Suprapubic skin (tissue), 4 donors: ENCODE measurements around the gene SORCS3. TPM values are rescaled to one million over a fixed set of nuclear protein-coding genes. Genes with fewer than 3 reads are reported as not detected.

ENCODE experiments used
- DNase-seq, 2 donors: peaks; one replicate each; pipeline ENCODE4 v3.0.0-alpha.2; 2019; ENCODE audit warnings: low spot score in 2 of 2
- H3K27ac ChIP-seq: fragments of 200-600 bp; sonication (generic); one replicate; pipeline ENCODE4 v1.5.1; 2019
- H3K27me3 ChIP-seq: fragments of 200-600 bp; sonication (generic); one replicate; pipeline ENCODE4 v1.5.1; 2019
- H3K36me3 ChIP-seq: fragments of 200-600 bp; sonication (generic); one replicate; pipeline ENCODE4 v1.5.1; 2019
- H3K4me1 ChIP-seq: fragments of 200-600 bp; sonication (generic); one replicate; pipeline ENCODE4 v1.5.1; 2019
- H3K4me3 ChIP-seq: fragments of 200-600 bp; sonication (generic); one replicate; pipeline ENCODE4 v1.5.1; 2019; ENCODE audit warnings: mild to moderate bottlenecking
- H3K9me3 ChIP-seq: fragments of 200-600 bp; sonication (generic); one replicate; pipeline ENCODE4 v1.5.1; 2019
- EP300 ChIP-seq: sonication (generic); formaldehyde crosslinking; IDR thresholded peaks from one replicate; pipeline ENCODE4 v1.6.1; 2017; ENCODE audit warnings: antibody characterized with exemption
- POLR2A ChIP-seq, 2 donors: fragments of 450-650 bp; IDR thresholded peaks; one replicate each; pipeline ENCODE4 v1.6.1; 2017; ENCODE audit warnings: antibody characterized with exemption in 2 of 2, mild to moderate bottlenecking in 2 of 2, moderate library complexity in 2 of 2
- POLR2AphosphoS5 ChIP-seq, 3 donors: sonication (generic); formaldehyde crosslinking; IDR thresholded peaks; one replicate each; pipeline ENCODE4 v1.6.1; 2017; ENCODE audit warnings: antibody characterized with exemption in 3 of 3
- WGBS: methylation state at CpG from one replicate; pipeline ENCODE4 v1.1.5; 2018; 5-methylcytosine and 5-hydroxymethylcytosine counted together
- total RNA-seq, 4 donors: library from RNA; depleted of rRNA; stranded (reverse); fragments of >200 nt; gene quantifications; one replicate each; pipeline ENCODE4 v1.1.0, GENCODE V29; 2016
- TF ChIP-seq, protein P1 (sequence below), 2 donors: fragments of 200-600 bp in 1 of 2; fragments of 450-650 bp in 1 of 2; sonication (generic) in 1 of 2; IDR thresholded peaks; one replicate each; pipeline ENCODE4 v1.5.1; 2016 to 2019; ENCODE audit warnings: antibody characterized with exemption in 2 of 2, mild to moderate bottlenecking in 1 of 2, moderate library complexity in 1 of 2

SORCS3 gene
- total RNA-seq, 4 donors from 2014 or later, result 0.16 to 0.19 (median 0.18) TPM

DNA sequence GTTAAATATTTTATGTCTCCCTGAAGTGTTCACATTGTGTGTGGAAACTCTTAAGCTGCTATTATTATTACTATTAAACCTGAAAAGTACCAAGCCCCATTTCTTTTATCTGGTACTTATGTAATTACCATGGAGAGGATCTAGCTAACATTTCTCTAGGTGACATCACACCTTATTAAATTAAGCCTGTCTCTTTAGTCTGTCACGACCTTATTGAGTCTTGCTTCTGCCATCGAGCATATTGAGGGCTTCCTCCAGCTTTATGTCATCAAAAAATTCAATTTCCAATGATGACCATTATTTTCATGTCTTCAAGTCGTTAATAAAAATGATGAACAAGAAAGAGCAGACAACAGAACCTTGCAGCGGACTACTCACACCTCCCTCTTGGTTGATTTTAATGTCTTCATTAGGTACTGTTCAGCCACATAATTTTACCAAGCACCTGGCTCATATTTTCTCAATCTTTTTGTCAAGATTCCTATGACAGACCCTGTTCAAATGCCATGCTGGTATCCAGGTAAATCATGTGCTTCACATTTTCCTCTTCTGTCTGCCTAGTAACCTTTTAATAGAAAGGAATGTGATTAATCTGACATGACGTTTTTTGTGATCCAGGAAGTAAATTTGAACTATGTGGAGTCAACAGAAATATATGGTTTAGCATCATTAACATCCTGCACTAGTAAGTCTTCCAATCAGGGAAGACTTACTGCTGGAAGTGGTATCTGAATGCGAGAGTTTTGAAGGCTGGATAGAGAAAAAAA, 556.7 kb downstream of the SORCS3 start:
- DNase-seq, result no peak
- TF ChIP-seq POLR2A (IDR thresholded peaks at IDR 0.05) (no peak), POLR2AphosphoS5 (IDR thresholded peaks at IDR 0.05) (no peak), EP300 (no peak)
- TF ChIP-seq, protein P1, sequence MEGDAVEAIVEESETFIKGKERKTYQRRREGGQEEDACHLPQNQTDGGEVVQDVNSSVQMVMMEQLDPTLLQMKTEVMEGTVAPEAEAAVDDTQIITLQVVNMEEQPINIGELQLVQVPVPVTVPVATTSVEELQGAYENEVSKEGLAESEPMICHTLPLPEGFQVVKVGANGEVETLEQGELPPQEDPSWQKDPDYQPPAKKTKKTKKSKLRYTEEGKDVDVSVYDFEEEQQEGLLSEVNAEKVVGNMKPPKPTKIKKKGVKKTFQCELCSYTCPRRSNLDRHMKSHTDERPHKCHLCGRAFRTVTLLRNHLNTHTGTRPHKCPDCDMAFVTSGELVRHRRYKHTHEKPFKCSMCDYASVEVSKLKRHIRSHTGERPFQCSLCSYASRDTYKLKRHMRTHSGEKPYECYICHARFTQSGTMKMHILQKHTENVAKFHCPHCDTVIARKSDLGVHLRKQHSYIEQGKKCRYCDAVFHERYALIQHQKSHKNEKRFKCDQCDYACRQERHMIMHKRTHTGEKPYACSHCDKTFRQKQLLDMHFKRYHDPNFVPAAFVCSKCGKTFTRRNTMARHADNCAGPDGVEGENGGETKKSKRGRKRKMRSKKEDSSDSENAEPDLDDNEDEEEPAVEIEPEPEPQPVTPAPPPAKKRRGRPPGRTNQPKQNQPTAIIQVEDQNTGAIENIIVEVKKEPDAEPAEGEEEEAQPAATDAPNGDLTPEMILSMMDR (IDR thresholded peaks at IDR 0.05), result no peak
- Histone ChIP-seq H3K4me1 (no peaks in the 10 kb centered on the region), H3K4me3 (no peak overlapping the region), H3K36me3 (no peaks in the 10 kb centered on the region), H3K9me3 (no peaks in the 10 kb centered on the region), H3K27me3 (no peaks in the 10 kb centered on the region), H3K27ac (no peak overlapping the region)
- WGBS, result 61% methylated on average over 6 of the region's 6 CpGs

DNA sequence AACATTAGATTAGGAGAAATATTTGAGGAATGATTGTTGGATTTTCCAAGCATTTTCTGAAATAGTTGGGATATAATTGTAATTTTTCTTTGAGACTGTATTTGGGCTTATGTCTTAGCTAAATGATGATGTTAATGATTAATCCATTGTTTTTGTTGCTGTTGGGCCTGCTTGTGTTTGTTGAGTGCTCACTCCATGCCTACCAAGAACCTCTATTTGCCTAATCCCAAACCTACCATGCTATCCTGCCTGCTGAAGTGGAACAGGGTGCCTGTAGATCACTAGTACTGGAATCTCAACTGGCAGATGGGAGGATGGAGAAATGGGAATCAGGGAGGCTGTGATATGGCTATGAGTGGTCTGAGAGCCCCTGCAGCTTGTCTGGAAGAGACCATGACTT, 565.5 kb downstream of the SORCS3 start:
- H3K9me3 ChIP-seq, result no peaks in the 10 kb centered on the region
- no peak for DNase-seq
- no peak overlapping the region for H3K27ac ChIP-seq
- no peak overlapping the region for H3K4me3 ChIP-seq
- no peaks in the 10 kb centered on the region for H3K27me3 ChIP-seq
- no peaks in the 10 kb centered on the region for H3K36me3 ChIP-seq
- H3K4me1 ChIP-seq, result no peaks in the 10 kb centered on the region
- TF ChIP-seq POLR2A (IDR thresholded peaks at IDR 0.05) (no peak), POLR2AphosphoS5 (IDR thresholded peaks at IDR 0.05) (no peak)
- TF ChIP-seq, protein P1 (IDR thresholded peaks at IDR 0.05), result no peak

DNA sequence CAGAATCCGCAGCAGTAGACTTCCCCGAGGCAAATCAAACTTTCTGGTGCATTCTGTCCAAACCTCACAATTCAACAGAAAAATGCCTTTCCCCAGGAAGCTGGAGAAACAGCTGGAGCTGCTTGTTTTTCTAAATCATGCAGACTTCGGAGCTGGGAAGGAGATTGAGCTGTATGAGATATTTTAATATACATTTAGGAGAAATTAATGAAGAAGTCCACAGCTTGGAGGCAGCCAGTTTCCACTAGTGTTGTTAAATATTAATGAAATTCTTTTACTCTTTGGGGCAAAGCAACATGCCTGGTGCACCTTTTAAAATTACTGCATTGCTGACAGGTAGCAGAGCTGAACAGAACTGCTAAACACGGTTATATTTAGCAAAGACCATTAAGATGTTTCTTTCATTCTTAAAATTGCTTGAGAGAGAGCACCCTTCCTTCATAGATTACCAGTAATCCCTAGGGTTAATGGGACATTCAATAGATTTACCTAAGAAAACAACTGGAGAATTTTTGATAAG, 566.4 kb downstream of the SORCS3 start:
- Histone ChIP-seq H3K9me3 (no peaks in the 10 kb centered on the region), H3K36me3 (no peaks in the 10 kb centered on the region), H3K4me3 (no peak overlapping the region), H3K27ac (no peak overlapping the region), H3K4me1 (no peaks in the 10 kb centered on the region), H3K27me3 (no peaks in the 10 kb centered on the region)
- no peak for DNase-seq
- TF ChIP-seq POLR2AphosphoS5 (IDR thresholded peaks at IDR 0.05) (no peak), EP300 (no peak), POLR2A (IDR thresholded peaks at IDR 0.05) (no peak)
- TF ChIP-seq, protein P1 (IDR thresholded peaks at IDR 0.05), result no peak
- WGBS, result 37% methylated on average over 4 of the region's 4 CpGs

DNA sequence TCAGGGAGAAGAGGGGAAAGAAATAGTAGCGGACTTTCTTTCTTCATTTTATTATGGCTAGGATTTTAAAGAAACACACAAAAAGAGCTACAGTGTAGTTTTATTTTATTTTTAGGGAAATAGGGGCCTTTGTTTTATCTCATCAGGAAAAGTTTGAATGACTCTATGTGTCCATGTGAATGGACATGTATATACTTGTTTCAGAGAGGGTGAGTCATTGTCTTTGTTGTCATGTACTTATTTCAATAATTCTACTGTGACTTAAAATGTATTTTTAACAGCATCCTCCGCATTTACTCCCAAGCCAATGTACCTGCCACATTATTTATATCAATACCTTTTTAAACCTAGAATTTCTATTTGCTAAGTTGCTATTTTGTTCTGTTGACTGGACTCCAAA, 569.5 kb downstream of the SORCS3 start:
- DNase-seq, result no peak
- TF ChIP-seq POLR2AphosphoS5 (IDR thresholded peaks at IDR 0.05) (no peak), POLR2A (IDR thresholded peaks at IDR 0.05) (no peak), EP300 (no peak)
- TF ChIP-seq, protein P1 (IDR thresholded peaks at IDR 0.05), result no peak
- Histone ChIP-seq H3K36me3 (no peaks in the 10 kb centered on the region), H3K9me3 (no peaks in the 10 kb centered on the region), H3K4me1 (no peaks in the 10 kb centered on the region), H3K27ac (no peak overlapping the region), H3K27me3 (no peaks in the 10 kb centered on the region), H3K4me3 (no peak overlapping the region)
- WGBS, result 86% methylated on average over 2 of the region's 2 CpGs

DNA sequence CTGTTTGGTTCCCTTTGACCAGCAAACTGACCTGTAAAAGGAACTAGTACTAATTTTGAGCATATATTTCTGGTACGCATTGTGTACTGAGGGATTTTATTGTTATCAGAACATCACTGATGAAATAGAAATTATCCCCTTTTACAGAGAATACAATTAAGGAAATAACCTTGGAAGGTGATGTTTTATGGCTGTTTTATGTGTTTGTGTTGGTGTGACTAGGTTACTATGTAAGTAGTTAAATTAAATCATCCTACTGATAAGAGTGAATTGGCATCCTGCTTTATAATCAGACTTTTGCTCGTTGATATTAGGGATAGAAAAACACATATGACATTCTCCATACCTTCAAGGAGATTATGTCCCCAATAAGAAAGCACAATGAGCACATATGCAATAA, 596.6 kb downstream of the SORCS3 start:
- no peak for TF ChIP-seq POLR2AphosphoS5 (IDR thresholded peaks at IDR 0.05)
- no peak for TF ChIP-seq EP300
- TF ChIP-seq, protein P1 (IDR thresholded peaks at IDR 0.05), result no peak
- TF ChIP-seq POLR2A (IDR thresholded peaks at IDR 0.05), result no peak
- WGBS, result 91% methylated on average over 2 of the region's 2 CpGs
- no peak for DNase-seq
- no peaks in the 10 kb centered on the region for H3K9me3 ChIP-seq
- H3K36me3 ChIP-seq, result no peaks in the 10 kb centered on the region
- no peaks in the 10 kb centered on the region for H3K4me1 ChIP-seq
- H3K4me3 ChIP-seq, result no peak overlapping the region
- H3K27ac ChIP-seq, result no peak overlapping the region
- H3K27me3 ChIP-seq, result no peaks in the 10 kb centered on the region
